NCI-H82 treated with DMSO at 0.1 percent for 48 hours (cell line): ENCODE measurements around the gene ZFC3H1.

ENCODE experiments used
- DNase-seq: peaks from one replicate; lab custom pipeline; 2025; ENCODE audit not compliant: unreplicated experiment; lab: John Stamatoyannopoulos, UW

The ZFC3H1 gene

DNA sequence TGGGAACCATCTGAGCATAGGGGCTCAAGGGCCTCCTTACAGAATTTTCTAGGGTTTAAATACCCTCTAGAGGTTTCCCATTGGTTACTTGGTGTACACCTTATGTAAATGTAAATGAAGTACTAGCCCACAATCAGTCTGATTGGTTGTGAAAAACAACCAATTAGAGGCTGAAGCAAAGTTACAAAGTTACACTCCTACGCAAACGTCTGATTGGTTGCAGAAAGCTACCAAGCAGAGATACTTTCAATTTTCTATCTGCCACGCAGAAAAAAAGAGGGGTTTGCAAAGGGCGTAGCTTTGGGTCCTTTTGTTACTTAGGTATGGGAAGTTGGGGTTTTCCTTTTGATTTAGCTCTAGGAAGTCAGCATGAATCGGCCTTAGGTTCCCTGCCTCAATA lies 20.4 kb upstream of the ZFC3H1 start:
- DNase-seq, result no peak

GRCh38 chr12:71683633-71684032 lies 20.0 kb upstream of the ZFC3H1 start:
- no peak for DNase-seq

- no peak for DNase-seq
Observed at GRCh38 chr12:71682466-71682865, 18.8 kb upstream of the ZFC3H1 start.

DNA sequence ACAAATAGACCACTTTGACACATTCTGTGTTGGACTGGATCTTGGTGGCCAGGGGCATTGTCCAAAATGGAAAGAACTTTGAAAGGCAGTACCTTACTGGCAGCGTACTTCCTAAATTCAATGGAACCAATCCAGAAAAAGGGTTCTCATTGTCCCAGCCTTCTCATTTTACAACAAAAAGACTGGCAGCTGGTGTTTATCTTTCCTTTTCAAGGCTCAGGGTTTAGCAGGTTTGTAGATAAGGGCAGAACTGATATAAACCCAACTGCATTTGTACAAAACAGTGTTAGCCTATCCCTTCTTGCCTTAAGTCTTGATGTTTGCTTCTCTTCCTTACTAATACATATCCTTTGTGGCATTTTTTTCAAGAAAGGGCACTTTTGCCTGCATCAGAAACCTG lies 8.2 kb upstream of the ZFC3H1 start:
- DNase-seq, result no peak

GRCh38 chr12:71671311-71671710 lies 7.7 kb upstream of the ZFC3H1 start:
- DNase-seq, result no peak

- DNase-seq, result no peak
Observed at GRCh38 chr12:71666259-71666658, 2.6 kb upstream of the ZFC3H1 start.

DNA sequence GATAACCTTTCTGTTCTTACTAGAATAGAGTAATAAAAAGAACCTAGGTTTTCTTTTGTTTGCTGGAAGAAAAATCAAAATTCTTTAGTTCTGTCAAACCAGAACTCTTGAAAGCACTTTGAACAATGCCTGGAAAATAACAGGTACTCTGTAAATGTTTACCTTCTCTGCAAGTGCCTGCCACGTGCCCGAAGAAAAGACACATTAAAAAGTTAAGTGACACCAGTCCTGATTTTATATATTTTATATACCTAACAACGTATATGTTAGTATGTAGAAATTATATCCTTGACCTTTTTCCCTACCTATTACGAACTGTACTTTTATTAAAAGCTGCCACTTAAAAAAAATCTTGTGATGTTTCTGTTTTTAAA lies 1.4 kb upstream of the ZFC3H1 start:
- DNase-seq, result no peak

- no peak for DNase-seq
Observed at GRCh38 chr12:71664411-71665089, 902 bp upstream of the ZFC3H1 start.

- DNase-seq, result no peak
Observed at GRCh38 chr12:71662849-71663560, 643 bp downstream of the ZFC3H1 start.

DNA sequence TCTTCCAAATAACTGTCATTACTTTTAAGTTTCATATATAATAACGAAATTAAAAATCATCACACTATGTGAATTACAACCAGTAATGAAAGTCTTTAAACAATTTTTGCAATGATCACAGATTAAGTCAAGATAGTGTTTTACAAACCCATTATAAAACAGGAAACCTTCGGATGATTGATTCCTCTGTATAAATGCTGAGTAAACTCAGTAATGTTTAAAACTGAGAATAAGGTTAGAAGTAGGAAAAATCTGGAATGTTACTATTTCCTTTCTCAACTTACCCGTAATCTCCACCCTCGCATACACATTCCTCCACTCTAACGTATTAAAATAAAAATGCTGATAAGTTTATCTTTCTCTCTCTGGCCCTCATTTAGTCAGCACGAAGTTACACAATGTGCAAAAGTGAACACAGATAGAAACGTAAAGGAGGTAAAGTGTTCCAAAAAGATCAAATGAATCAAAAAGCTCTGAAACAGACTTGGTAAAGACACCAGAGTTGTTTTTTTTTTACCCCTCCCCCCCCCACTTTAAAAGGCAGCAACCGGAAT lies 1.6 kb downstream of the ZFC3H1 start:
- no peak for DNase-seq

DNA sequence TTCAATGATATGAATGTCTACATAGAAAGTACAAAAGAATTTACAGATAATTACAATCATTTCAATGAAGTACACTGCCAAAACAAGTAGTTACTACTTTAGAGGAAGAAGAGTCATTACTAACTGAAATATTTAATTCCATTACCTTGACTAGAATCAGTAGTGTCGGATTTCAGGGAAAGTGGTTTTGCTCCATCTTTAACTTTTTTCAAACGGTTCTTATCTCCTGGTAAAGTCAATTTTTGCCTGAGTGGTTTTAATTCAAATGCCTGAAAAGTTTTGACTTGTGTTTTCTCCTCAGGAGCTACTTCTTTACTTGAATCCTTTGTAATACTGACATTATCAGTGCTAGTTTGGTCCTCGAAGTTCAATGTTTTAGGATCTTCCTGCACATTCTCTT lies 6.9 kb downstream of the ZFC3H1 start:
- DNase-seq, result no peak

GRCh38 chr12:71655907-71656306 lies 7.7 kb downstream of the ZFC3H1 start:
- DNase-seq, result no peak

GRCh38 chr12:71655495-71655894 lies 8.2 kb downstream of the ZFC3H1 start:
- DNase-seq, result no peak

- no peak for DNase-seq
Observed at GRCh38 chr12:71654200-71654599, 9.4 kb downstream of the ZFC3H1 start.

DNA sequence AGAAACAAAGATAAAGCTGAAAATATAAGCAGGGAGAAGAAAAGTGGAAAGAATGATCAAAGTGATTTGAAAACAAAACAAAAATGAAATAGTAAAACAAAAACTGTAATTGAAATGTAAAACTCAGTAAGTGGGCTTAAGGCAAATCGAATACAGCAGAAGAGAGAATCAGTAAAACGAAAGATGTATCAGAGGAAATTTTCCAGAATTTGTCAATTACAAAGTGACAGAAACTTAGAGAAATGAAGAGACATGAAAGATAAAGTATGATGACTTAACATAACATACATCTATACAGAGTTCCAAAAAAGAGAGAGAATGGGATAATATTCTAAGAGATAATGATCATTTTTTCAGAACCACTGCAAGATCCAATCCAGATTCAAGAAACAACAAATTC lies 10.5 kb downstream of the ZFC3H1 start:
- no peak for DNase-seq

GRCh38 chr12:71652656-71653055 lies 11.0 kb downstream of the ZFC3H1 start:
- no peak for DNase-seq

- no peak for DNase-seq
Observed at GRCh38 chr12:71649401-71649800, 14.2 kb downstream of the ZFC3H1 start.

DNA sequence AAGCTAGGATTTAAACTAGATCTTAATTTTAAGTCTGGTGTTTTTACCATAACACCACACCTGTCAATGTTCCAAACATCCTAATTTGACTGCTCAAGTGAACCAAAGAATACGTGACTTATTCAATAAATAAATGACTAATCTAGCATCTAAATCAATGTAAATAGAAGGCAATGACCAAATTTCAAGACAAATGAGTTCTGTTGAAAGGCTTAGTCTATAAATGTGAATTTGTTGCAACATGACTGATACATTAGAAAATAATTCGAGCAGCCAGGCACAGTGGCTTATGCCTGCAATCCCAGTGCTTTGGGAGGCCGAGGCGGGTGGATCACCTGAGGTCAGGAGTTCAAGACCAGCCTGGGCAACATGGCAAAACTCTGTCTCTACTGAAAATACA lies 15.1 kb downstream of the ZFC3H1 start:
- DNase-seq, result no peak

GRCh38 chr12:71646512-71646911 lies 17.1 kb downstream of the ZFC3H1 start:
- DNase-seq, result peak; percentile 67

- no peak for DNase-seq
Observed at GRCh38 chr12:71645268-71645667, 18.4 kb downstream of the ZFC3H1 start.

- no peak for DNase-seq
Observed at GRCh38 chr12:71642264-71642663, 21.4 kb downstream of the ZFC3H1 start.

DNA sequence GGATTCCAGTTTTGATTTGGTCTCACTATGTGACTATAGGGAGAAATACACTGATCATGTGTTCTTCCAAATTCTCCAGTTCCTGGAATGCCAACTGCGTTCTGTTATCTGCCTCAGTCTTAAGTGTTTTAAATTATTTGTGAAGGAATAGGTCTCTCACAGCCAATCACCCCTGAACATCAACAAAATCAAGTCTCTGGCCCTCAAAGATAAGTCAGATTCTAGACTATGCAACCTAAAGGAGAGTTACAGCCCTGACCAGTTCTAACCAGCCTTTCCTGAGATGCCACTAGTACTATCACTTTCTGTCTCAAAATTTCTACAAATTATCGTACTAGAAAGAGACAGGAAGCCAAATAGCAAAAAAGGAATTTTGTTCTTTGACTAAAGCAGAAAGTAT lies 22.3 kb downstream of the ZFC3H1 start:
- no peak for DNase-seq

GRCh38 chr12:71640316-71640715 lies 23.3 kb downstream of the ZFC3H1 start:
- no peak for DNase-seq
